Renal cortex interstitium (tissue), 11 donors: ENCODE data around the gene BMP4. TPM values are rescaled to one million over a fixed set of nuclear protein-coding genes. Genes with fewer than 3 reads are reported as not detected.

Experiments used
- DNase-seq, 11 donors: peaks; one replicate each; pipeline ENCODE4 v3.0.0-alpha.2; 2013; ENCODE audit warnings: low read depth in 9 of 11, low spot score in 4 of 11; ENCODE audit errors: extremely low read depth in 1 of 11
- polyA plus RNA-seq, 3 donors: library from polyadenylated mRNA; unstranded; fragments of 120-200 nt; gene quantifications; one replicate each; pipeline ENCODE4 v1.2.1, GENCODE V29; 2013; ENCODE audit not compliant: insufficient read length in 3 of 3

The BMP4 gene
- polyA plus RNA-seq, 3 donors = 48.9 to 54.1 (median 50.6) TPM

- DNase-seq = no peak
Measured at GRCh38 chr14:53951243-53951626, 5.4 kb downstream of the BMP4 start.

- DNase-seq = no peak
Measured at GRCh38 chr14:53950031-53950793, 6.4 kb downstream of the BMP4 start.

GRCh38 chr14:53949201-53949600, 7.4 kb downstream of the BMP4 start:
- DNase-seq = no peak

DNA sequence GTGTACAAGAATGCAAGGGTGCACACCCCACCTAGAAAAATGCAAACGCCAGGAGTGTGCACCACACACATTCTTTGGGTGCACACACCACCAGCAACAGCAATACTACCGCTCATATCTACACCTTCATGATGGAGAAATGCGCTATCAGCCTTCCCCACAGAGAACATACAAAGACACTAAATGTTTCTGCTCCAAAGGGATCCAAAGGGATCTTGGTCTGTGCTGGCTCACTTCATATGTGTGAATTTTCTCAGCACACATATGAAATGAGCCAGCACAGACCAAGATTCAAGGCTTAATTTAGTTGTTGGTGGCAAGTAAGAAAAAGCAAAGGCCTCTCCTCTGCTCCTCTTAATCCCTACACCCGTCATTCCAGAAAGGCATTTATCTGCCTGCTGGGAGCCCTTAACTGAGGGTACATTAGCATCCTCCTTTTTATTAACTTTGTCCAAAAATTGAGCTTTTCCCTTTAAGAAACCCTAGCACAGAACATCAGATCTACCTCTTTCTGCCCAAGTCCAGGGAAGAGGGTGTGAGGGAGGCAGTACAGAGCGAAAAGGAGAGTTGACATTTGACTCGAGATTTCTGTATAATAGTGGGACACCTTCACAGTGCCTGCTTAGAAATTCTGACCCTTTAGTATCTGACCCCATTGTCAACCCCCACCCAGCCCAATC, 8.3 kb downstream of the BMP4 start:
- no peak for DNase-seq

DNA sequence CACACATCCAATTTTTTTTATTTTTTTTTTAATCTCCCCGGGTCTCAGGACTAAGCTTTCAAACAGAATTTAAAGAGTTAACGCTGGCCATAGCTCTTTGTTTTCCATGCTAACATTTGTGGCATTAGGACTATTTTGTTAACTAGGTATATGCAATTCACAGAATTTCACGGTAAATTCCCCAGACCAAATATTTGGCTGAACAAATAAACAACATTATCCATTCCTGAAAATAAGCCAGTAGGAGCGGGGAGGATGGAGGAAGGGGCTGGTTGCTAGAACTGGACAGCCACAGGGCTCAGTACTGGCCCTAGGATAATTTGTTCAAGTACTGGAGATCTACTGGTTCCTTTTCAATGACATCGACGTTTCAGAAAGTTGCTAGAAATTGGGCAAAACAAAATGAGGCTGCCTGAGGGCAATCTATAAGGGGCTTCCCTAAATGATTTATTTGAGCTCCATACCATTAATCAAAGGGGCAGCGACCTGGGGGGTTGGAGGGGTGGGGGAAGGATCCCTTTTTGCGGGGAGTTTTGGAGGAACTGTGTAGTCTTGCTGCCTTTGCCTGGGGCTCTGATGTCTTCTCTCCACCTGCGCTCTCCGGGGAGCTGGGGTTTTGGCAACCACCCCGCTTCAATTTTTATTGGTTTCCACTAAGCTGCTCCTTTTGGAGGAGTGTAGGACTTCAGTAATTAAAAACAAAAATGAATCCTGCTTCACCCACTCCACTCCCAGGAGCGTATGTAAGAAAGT, 9.0 kb downstream of the BMP4 start:
- no peak for DNase-seq

DNA sequence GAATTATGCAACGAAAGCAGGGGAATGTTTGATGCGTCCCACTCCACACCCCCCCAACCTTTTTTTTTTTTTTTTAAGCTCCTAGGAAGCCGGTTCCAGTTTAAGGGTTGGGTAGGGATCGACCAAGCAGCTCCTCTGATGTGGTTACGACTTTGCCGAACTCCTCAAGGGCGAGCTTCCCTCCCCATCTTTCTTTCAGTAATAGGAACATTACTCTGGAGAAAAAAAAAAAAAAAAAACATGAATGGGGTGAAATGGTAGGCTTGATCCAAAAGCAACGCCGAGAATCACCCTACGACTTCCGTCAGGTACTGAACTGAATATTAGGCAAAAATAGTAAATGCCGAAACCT, 9.6 kb downstream of the BMP4 start:
- no peak for DNase-seq

- no peak for DNase-seq
Measured at GRCh38 chr14:53946404-53947093, 10.1 kb downstream of the BMP4 start.

GRCh38 chr14:53946071-53946403, 10.6 kb downstream of the BMP4 start:
- no peak for DNase-seq

- DNase-seq = no peak
Measured at GRCh38 chr14:53943751-53944083, 12.9 kb downstream of the BMP4 start.

- no peak for DNase-seq
Measured at GRCh38 chr14:53942970-53943750, 13.5 kb downstream of the BMP4 start.

- DNase-seq = no peak
Measured at GRCh38 chr14:53938136-53938837, 18.3 kb downstream of the BMP4 start.

DNA sequence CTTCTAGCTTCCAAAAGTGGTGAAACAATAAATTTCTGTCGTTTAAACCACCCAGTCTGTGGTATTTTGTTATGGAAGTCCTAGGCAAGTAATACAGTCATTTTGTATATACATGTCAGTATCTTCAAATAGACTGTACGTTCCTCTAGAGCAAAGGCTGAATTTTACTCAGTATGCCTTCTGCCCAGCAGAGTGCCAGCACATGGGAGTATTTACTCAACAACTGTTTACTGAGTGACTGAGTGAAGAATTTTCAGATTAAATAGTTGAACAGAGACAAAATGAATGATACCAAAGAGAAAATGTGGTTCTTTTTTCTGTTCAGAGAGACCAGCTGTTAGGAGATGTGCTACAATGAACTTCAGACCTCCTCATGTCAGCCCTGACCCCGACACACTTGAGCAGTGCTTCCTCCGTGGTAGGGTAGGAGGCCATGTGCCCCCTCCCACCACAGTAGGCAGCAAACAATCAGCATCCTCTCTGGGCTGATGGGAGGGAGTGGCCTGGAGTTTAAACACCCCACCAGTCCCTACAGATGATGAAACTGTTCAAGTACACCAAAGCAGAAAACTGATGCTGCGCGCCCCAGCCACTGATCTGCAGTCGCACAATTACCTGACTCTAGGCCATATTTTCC, 21.7 kb downstream of the BMP4 start:
- no peak for DNase-seq

GRCh38 chr14:53932966-53933365, 23.7 kb downstream of the BMP4 start:
- no peak for DNase-seq

- DNase-seq = no peak
Measured at GRCh38 chr14:53929871-53930715, 26.5 kb downstream of the BMP4 start.

- DNase-seq = no peak
Measured at GRCh38 chr14:53927171-53927570, 29.5 kb downstream of the BMP4 start.

DNA sequence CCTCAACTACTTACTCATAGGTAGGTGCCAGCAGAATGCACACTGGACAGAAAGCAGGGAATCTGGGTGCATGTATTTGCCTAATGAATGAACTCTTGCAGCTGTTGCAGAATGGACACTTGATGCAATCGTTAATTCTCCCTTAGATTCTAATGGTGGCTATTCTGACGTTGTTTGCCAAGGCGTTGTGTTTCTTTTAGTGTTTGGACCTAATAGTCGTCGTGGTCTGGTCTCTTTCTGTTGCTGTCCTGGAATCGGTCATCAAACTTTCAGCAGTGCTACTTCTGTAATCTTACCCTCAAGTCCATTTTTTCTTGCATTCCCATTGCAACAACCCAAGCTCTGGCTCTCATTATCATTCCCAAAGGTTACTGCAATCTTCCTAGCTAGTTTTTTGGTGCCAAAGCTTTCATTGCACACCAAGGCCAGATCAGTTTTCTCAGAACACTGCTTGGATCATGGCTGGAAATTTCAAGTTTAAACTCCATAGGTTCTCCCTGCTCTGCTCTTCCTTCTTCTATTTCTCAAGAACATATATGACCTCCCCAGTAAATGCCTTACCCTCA, 31.3 kb downstream of the BMP4 start:
- no peak for DNase-seq

- peak in 2 of 11 donors; percentile 26 to 63 for DNase-seq
Measured at GRCh38 chr14:53924753-53925152, 31.9 kb downstream of the BMP4 start.
